HG02973 (cell line): ENCODE results near the gene ATP13A1.
"Not testable (repeated sequence)": the region's sequence is repeated elsewhere in the genome, so short reads cannot be mapped to it uniquely, and the experiment has no call there.

Experiments used
- ATAC-seq: cut with Tn5 transposase; IDR thresholded peaks from one replicate; pipeline ENCODE4 v1.9.1; 2021; ENCODE audit warnings: moderate library complexity; ENCODE audit not compliant: unreplicated experiment

Gene ATP13A1

DNA sequence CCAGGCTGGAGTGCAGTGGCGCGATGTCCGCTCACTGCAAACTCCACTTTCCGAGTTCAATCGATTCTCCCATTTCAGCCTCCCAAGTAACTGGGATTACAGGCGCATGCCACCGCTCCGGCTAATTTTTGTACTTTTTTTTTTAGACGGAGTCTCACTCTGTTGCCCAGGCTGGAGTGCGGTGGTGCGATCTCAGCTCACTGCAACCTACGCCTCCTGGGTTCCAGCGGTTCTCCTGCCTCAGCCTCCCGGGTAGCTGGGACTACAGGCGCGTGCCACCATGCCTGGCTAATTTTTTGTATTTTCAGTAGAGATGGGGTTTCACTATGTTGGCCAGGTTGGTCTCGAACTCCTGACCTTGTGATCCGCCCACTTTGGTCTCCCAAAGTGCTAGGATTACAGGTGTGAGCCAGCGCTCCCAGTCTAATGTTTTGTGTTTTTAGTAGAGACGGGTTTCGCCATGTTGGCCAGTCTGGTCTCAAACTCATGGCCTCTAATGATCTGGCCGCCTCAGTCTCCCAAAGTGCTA, 2.0 kb upstream of the ATP13A1 start:
- ATAC-seq: not testable (repeated sequence)

DNA sequence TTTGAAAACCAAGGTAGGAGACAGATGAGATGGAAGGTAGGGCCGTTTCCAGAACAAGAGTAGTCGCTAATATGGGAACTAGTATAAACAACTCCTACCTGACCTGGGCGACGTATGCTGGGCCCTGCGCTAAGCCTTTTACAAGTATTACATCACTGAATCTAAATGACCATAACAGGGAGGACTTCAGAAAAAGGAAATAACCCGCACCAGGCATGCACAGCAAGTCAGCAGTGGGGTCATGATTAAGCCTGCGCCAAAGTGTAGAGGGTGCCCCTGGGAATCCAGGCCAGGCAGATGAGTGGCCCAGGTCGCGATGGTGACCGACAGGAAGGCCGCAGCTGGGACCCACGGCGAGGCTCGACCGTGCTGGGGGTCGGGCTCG, 613 bp downstream of the ATP13A1 start:
- ATAC-seq: peak; percentile 4

DNA sequence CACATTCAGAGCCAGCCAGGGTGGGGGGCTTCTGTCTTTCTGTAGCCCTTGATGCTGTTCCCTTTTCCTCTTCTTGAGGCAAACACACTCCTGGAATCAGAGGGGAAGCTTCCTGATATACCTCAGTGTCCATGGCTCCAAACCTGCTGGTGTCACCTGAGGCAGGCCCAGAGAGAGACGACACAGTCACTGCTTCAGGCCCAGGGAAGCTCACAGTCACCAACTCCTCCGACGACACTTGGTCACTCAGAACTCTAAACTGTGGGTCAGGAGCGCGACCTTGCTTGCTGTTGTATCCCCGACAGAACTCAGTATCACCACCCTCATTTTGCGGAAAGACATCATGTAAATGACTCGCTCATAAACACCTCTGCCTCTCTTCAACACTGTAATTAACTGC, 1.1 kb downstream of the ATP13A1 start:
- ATAC-seq: no peak

- ATAC-seq: peak; percentile 30
These were observed 1.7 kb downstream of the ATP13A1 start for GRCh38 chr19:19661675-19662251.

GRCh38 chr19:19661141-19661674, 2.3 kb downstream of the ATP13A1 start:
- no peak for ATAC-seq

DNA sequence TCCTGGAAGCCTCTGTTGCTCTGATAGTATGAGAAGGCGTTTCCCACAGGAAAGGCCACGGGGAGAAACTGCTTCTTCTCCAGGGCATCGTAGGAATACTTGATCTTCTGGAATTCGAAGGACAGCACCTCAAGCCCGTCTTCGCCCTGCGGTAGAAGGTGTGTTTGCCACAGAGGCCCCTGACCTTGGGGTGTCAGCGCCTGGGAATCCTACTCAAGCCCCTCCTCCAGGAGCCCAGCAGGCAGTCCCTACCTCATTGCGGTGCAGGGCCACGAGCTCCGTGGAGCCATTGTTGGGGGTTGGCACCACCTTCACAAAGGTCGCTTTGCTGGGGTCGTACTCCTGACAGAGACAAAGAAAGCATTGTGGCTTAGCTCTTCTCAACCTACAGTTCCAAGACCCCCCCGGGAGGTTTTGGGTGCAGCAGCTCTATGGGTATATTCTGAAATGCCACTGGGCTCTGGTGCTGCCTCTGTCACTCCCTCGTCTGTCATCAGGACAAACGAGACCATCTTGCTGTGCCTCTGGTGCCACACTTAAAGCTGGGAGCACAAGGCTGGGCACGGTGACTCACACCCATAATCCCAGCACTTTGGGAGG, 3.7 kb downstream of the ATP13A1 start:
- no peak for ATAC-seq

- ATAC-seq: no peak
These were observed 6.1 kb downstream of the ATP13A1 start for GRCh38 chr19:19657397-19657783.

DNA sequence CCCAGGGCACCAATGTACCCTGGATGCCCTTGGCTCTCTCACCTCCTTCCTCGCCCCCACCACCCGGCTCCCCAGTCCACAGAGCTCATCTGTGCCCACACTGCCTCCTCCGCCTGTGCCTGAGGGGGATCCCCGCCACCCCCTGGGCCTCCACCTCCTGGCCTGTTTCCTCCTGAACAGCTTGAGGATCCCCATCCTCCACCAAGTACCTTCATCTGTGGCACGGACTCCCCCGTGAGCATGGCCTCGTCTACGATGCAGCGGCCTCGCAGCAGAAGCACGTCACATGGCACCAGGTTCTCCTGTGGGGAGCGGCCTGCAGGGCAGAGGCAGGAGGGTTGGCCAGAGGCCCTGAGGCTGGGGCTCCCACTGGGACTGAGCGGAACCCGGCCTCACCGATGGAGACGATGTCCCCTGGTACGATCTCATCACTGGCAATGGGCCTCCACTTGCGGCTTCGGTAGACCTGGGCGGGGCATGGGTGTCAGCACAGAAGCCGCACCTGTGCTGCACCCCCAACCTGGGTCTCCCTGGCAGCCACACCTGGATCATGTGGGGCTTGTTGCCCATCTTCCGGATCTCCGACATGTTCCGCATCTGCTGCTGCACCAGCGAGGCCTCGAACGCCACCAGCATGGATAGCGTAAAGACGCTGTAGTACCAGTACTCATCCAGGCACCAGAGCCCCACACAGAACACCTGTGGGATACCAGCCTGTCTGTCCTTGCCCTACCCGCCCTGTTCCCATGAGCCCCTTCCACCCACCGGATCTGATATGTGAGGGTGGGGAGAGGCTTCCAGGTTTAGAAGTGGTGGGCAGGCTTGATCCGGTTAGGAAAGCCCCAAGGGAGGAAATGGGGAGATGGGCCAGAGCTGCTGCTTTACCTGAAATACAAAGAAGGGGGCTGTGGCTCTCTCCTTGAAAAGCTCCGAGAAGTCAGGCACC, 6.8 kb downstream of the ATP13A1 start:
- ATAC-seq: no peak

- ATAC-seq: no peak
These were observed 7.7 kb downstream of the ATP13A1 start for GRCh38 chr19:19655641-19656343.

GRCh38 chr19:19655051-19655594, 8.4 kb downstream of the ATP13A1 start:
- no peak for ATAC-seq

GRCh38 chr19:19654441-19654840, 9.0 kb downstream of the ATP13A1 start:
- no peak for ATAC-seq

DNA sequence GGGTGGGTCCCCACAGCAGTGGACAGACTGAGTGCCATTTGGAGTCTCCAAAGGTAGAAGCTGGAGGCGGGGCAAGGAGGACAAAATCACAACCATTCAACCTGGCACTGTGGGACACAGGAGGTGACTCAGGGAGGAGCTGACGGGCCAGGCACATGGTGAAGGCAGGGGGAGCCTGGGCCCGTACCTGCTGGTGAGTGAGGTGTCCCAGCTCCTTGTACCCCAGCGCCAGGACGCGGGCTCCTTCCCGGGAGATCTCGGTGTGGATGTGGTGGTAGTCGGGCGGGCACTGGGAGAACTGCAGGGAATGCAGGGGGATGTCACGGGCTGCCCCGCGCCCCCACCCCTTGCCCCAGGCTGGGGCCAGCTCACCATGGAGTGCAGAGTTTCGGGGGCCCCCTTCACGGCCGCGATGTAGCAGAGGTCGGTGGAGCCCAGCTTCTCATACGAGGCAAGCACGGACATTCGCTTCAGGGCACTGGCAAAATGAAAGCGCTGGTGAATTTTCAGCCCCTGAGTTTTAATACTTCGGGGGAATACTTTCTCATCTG, 9.8 kb downstream of the ATP13A1 start:
- no peak for ATAC-seq

- ATAC-seq: no peak
These were observed 10.8 kb downstream of the ATP13A1 start for GRCh38 chr19:19652482-19653295.

DNA sequence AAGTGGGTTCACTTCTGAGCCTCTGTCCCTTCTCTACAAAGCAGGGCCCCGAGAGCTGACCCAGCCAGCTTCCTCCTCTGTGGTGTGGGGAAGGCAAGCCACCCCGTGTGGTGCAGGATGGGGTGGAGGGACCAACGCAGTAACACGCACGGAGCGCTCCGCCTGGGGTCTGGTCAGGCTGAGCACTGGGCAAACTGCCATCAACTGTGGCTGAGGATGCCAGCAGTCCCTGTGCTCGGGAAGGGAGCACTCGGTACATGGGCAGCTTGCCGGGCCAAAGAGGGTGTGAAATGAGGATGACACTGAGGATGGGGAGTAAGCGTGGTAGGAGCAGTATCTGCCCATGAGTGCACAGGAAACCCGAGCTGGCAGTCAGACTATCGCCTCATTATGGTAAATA, 12.4 kb downstream of the ATP13A1 start:
- no peak for ATAC-seq

- no peak for ATAC-seq
These were observed 13.1 kb downstream of the ATP13A1 start for GRCh38 chr19:19650331-19650730.

DNA sequence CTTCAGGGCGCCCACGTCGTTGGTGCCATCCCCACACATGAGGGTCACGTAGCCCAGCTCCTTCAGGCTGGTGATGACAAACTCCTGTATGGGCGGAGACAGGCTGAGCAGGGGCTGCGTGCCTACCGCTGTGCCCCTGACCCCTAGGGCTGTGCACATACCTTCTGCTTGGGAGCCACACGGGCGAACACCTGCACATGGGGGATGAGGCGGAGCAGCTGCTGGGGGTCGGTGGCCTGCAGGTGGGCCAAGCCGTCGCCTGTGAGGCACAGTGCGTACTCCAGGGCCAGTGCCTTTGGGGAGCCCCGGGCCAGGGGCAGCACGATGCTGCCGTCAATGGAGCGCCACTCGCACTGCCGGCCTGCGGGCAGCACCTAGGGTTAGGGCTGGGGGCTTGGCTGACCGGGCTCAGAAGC, 13.9 kb downstream of the ATP13A1 start:
- no peak for ATAC-seq

DNA sequence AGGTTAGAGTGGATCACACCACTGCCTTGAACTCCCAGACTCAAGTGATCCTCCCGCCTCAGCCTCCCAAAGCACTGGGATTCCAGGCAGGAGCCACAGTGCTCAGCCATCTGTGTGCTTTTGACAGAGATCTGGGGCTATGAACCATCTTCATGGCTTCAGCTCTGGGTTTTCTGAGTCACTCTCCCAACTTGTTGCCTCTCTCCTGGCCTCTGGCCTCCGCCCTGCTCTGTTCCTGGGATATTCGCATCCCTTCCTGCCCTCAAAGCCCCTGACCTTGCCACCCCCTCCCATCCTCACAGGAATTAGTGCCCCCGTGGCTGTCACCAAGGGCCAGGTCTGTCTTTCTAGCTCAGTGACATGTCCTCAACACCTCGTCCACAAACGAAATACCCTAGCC, 14.3 kb downstream of the ATP13A1 start:
- no peak for ATAC-seq

GRCh38 chr19:19647037-19647835, 16.2 kb downstream of the ATP13A1 start:
- no peak for ATAC-seq
